Vagina (tissue), 2 donors: ENCODE measurements around the gene DENND2A. TPM values are rescaled to one million over a fixed set of nuclear protein-coding genes. Genes with fewer than 3 reads are reported as not detected.
"Not testable (repeated sequence)": the region's sequence is repeated elsewhere in the genome, so short reads cannot be mapped to it uniquely, and the experiment has no call there.

ENCODE experiments used
- DNase-seq, 2 donors: peaks; one replicate each; pipeline ENCODE4 v3.0.0-alpha.2; 2017; ENCODE audit errors: extremely low spot score in 2 of 2
- H3K27ac ChIP-seq: fragments of 200-600 bp; sonication (generic); one replicate; pipeline ENCODE4 v1.5.1; 2019
- H3K27me3 ChIP-seq: fragments of 200-600 bp; sonication (generic); one replicate; pipeline ENCODE4 v1.5.1; 2019
- H3K36me3 ChIP-seq, 2 donors: fragments of 200-600 bp; sonication (generic); one replicate each; pipeline ENCODE4 v1.5.1; 2017 to 2019
- H3K4me1 ChIP-seq: fragments of 200-600 bp; sonication (generic); one replicate; pipeline ENCODE4 v1.5.1; 2019
- H3K4me3 ChIP-seq, 2 donors: fragments of 200-600 bp; sonication (generic); 1 replicate in 1 of 2; 2 replicates in 1 of 2; pipeline ENCODE4 v1.5.1; 2016 to 2019
- H3K9me3 ChIP-seq: fragments of 200-600 bp; sonication (generic); one replicate; pipeline ENCODE4 v1.5.1; 2019
- CTCF ChIP-seq, 3 experiments: fragments of 450-650 bp in 2 of 3; fragments of 200-600 bp in 1 of 3; sonication (generic) in 1 of 3; IDR thresholded peaks; one replicate each; pipeline ENCODE4 v1.5.1; 2017 to 2019; ENCODE audit warnings: antibody characterized with exemption in 3 of 3, mild to moderate bottlenecking in 2 of 3, moderate library complexity in 2 of 3
- POLR2A ChIP-seq, 2 donors: fragments of 450-650 bp; IDR thresholded peaks; one replicate each; pipeline ENCODE4 v1.6.1; 2017; ENCODE audit warnings: antibody characterized with exemption in 2 of 2, mild to moderate bottlenecking in 2 of 2, moderate library complexity in 2 of 2
- POLR2AphosphoS5 ChIP-seq, 2 donors: sonication (generic); formaldehyde crosslinking; IDR thresholded peaks; one replicate each; pipeline ENCODE4 v1.9.0; 2017; ENCODE audit warnings: antibody characterized with exemption in 2 of 2, mild to moderate bottlenecking in 2 of 2, low read depth in 1 of 2; ENCODE audit not compliant: insufficient read depth in 1 of 2
- intact Hi-C: fragments of 100-400 bp; cut with DNase I; formaldehyde crosslinking; loops from one replicate; pipeline ENCODE4 v1.15.1; 2023
- total RNA-seq: library from RNA; depleted of rRNA; stranded (reverse); fragments of >200 nt; gene quantifications from one replicate; pipeline ENCODE4 v1.2.3, GENCODE V29; 2016

Gene DENND2A
- total RNA-seq, 1 donor from 2014 or later = 17.4 TPM

- no peak for DNase-seq
- TF ChIP-seq CTCF (IDR thresholded peaks at IDR 0.05) (no peak), POLR2A (IDR thresholded peaks at IDR 0.05) (no peak), POLR2AphosphoS5 (IDR thresholded peaks at IDR 0.05; ENCODE audit: insufficient read depth in 1 of 2, low read depth in 1 of 2) (no peak)
- Histone ChIP-seq H3K4me3 (no peak overlapping the region), H3K27ac (no peak overlapping the region), H3K36me3 (peaks cover 0 to 4% of the 10 kb centered on the region in 2 donors), H3K4me1 (no peaks in the 10 kb centered on the region), H3K9me3 (no peaks in the 10 kb centered on the region), H3K27me3 (no peaks in the 10 kb centered on the region)
- intact Hi-C loops = no loop called here
Observed at GRCh38 chr7:140576589-140576988, 64.0 kb downstream of the DENND2A start.

DNA sequence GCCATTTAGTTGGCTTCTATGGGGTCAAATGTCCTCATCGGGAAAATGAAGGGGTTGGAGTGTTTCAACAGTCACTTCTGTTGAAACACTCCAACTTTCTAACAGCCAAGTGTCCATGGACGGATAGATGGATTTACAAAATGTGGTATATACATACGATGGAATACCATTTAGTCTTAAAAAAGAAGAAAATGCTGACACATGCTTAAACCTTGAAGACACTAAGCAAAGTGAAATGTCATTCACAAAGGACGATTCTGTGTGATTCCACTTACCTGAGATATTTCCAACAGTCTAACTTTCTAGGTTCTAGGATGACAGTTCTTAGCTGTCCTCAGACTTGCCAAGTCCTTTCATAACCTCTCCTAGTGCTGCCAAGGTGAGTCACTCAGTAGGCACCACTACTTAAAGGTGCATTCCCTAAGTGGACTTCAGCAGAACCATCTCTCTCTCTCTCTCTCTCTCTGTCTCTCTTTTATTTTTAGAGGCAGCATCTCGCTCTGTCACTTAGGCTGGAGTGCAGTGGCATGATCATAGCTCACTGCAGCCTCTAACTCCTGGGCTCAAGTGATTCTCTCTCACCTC is 69.0 kb downstream of the DENND2A start:
- intact Hi-C loops = no loop called here
- no peak overlapping the region for H3K27ac ChIP-seq

GRCh38 chr7:140570120-140570519 is 70.5 kb downstream of the DENND2A start:
- Histone ChIP-seq H3K4me3 (no peak overlapping the region), H3K27me3 (no peaks in the 10 kb centered on the region), H3K4me1 (no peaks in the 10 kb centered on the region), H3K36me3 (peaks cover 0 to 4% of the 10 kb centered on the region in 2 donors), H3K27ac (no peak overlapping the region), H3K9me3 (no peaks in the 10 kb centered on the region)
- intact Hi-C loops = no loop called here
- no peak for DNase-seq
- TF ChIP-seq POLR2A (IDR thresholded peaks at IDR 0.05) (no peak), CTCF (IDR thresholded peaks at IDR 0.05) (no peak), POLR2AphosphoS5 (IDR thresholded peaks at IDR 0.05; ENCODE audit: insufficient read depth in 1 of 2, low read depth in 1 of 2) (no peak)

More for the DNA sequence above, 69.0 kb downstream of the DENND2A start:
- Histone ChIP-seq H3K9me3 (no peaks in the 10 kb centered on the region), H3K27me3 (no peaks in the 10 kb centered on the region), H3K4me3 (no peak overlapping the region), H3K36me3 (peaks cover 0 to 4% of the 10 kb centered on the region in 2 donors), H3K4me1 (no peaks in the 10 kb centered on the region)
- DNase-seq = no peak
- TF ChIP-seq POLR2AphosphoS5 (IDR thresholded peaks at IDR 0.05; ENCODE audit: insufficient read depth in 1 of 2, low read depth in 1 of 2) (no peak), POLR2A (IDR thresholded peaks at IDR 0.05) (no peak), CTCF (IDR thresholded peaks at IDR 0.05) (no peak)

GRCh38 chr7:140568021-140568813 is 72.4 kb downstream of the DENND2A start:
- no peaks in the 10 kb centered on the region for H3K27me3 ChIP-seq
- TF ChIP-seq CTCF (IDR thresholded peaks at IDR 0.05) (no peak), POLR2A (IDR thresholded peaks at IDR 0.05) (no peak), POLR2AphosphoS5 (IDR thresholded peaks at IDR 0.05; ENCODE audit: insufficient read depth in 1 of 2, low read depth in 1 of 2) (no peak)
- no peak overlapping the region for H3K4me3 ChIP-seq
- peaks cover 0 to 4% of the 10 kb centered on the region in 2 donors for H3K36me3 ChIP-seq
- no peak overlapping the region for H3K27ac ChIP-seq
- intact Hi-C loops = no loop called here
- H3K4me1 ChIP-seq = no peaks in the 10 kb centered on the region
- no peaks in the 10 kb centered on the region for H3K9me3 ChIP-seq
- no peak for DNase-seq

GRCh38 chr7:140566186-140566585 is 74.4 kb downstream of the DENND2A start:
- H3K27ac ChIP-seq, H3K4me3 ChIP-seq, H3K4me1 ChIP-seq, H3K9me3 ChIP-seq, DNase-seq, H3K36me3 ChIP-seq, H3K27me3 ChIP-seq, intact Hi-C loops: not testable (repeated sequence)

DNA sequence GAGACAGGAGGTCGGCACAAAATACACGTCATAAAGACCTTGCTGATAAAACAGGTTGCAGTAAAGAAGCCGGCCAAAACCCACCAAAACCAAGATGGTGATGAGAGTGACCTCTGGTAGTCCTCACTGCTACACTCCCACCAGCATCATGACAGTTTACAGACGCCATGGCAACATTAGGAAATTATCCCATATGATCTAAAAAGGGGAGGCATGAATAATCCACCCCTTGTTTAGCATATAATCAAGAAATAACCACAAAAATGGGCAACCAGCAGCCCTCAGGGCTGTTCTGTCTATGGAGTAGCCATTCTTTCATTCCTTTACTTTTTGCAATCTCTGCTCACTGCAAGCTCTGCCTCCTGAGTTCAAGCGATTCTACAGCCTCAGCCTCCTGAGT is 74.9 kb downstream of the DENND2A start:
- H3K4me1 ChIP-seq, H3K27ac ChIP-seq, H3K27me3 ChIP-seq, H3K4me3 ChIP-seq, H3K9me3 ChIP-seq, intact Hi-C loops, DNase-seq, H3K36me3 ChIP-seq: not testable (repeated sequence)
